WTC11 (cell line): Measurements from ENCODE around the gene FUZ. TPM values are rescaled to one million over a fixed set of nuclear protein-coding genes. Genes with fewer than 3 reads are reported as not detected.

ENCODE experiments used
- ATAC-seq: fragments of 200-7000 bp; cut with Tn5 transposase; 2 replicates; pipeline ENCODE4 v1.10.0; 2021; ENCODE audit warnings: mild to moderate bottlenecking, moderate library complexity
- CTCF ChIA-PET: fragments of 300-600 bp; sonication (Branson Sonifier 250); formaldehyde crosslinking; loops from one replicate; lab custom pipeline; 2021; ENCODE audit warnings: antibody characterized with exemption; lab: Charles Lee
- POLR2A ChIA-PET: fragments of 350-600 bp; sonication (Branson Sonifier 250); formaldehyde crosslinking; loops from one replicate; lab custom pipeline; 2021; ENCODE audit warnings: antibody characterized with exemption; lab: Charles Lee
- DNase-seq: peaks from one replicate; pipeline ENCODE4 v3.0.0; 2021; ENCODE audit warnings: low spot score
- H3K27ac Mint-ChIP-seq: 2 replicates; pipeline ENCODE4 v1.8.0; 2021; ENCODE audit warnings: mixed read lengths
- H3K27me3 Mint-ChIP-seq: 2 replicates; pipeline ENCODE4 v1.8.0; 2021; ENCODE audit warnings: low read depth, mild to moderate bottlenecking, moderate library complexity, mixed read lengths
- H3K36me3 Mint-ChIP-seq: 2 replicates; pipeline ENCODE4 v1.8.0; 2021; ENCODE audit warnings: mixed read lengths
- H3K4me1 Mint-ChIP-seq: 2 replicates; pipeline ENCODE4 v1.8.0; 2022; ENCODE audit warnings: mixed read lengths
- H3K4me3 Mint-ChIP-seq: 2 replicates; pipeline ENCODE4 v1.8.0; 2021; ENCODE audit warnings: mild to moderate bottlenecking, moderate library complexity, mixed read lengths
- H3K9me3 Mint-ChIP-seq: 2 replicates; pipeline ENCODE4 v1.8.0; 2021; ENCODE audit warnings: mixed read lengths
- ELF4 ChIP-seq: sonication (generic); formaldehyde crosslinking; IDR thresholded peaks from 2 replicates; pipeline ENCODE4 v1.8.1; 2022; ENCODE audit warnings: low read depth, mild to moderate bottlenecking, moderate library complexity, missing genetic modification reagents
- GRHL2 ChIP-seq: fragments of 250-450 bp; sonication (Bioruptor Pico); IDR thresholded peaks from 2 replicates; pipeline ENCODE4 v1.8.0; 2022; ENCODE audit warnings: mild to moderate bottlenecking, moderate library complexity; ENCODE audit not compliant: insufficient replicate concordance, severe bottlenecking
- MYBL2 ChIP-seq: sonication (generic); formaldehyde crosslinking; IDR thresholded peaks from 2 replicates; pipeline ENCODE4 v1.8.1; 2023; ENCODE audit warnings: mild to moderate bottlenecking, moderate library complexity, missing genetic modification reagents
- NR1H2 ChIP-seq: sonication (generic); formaldehyde crosslinking; IDR thresholded peaks from 2 replicates; pipeline ENCODE4 v1.9.0; 2021; ENCODE audit warnings: mild to moderate bottlenecking, moderate library complexity, missing genetic modification reagents
- SMAD4 ChIP-seq: sonication (generic); formaldehyde crosslinking; IDR thresholded peaks from 2 replicates; pipeline ENCODE4 v1.8.0; 2022; ENCODE audit warnings: mild to moderate bottlenecking, missing genetic modification reagents
- SOX15 ChIP-seq: fragments of 250-450 bp; sonication (Bioruptor Pico); IDR thresholded peaks from 2 replicates; pipeline ENCODE4 v1.9.0; 2021; ENCODE audit warnings: mild to moderate bottlenecking
- TCF7 ChIP-seq: sonication (generic); formaldehyde crosslinking; IDR thresholded peaks from 2 replicates; pipeline ENCODE4 v1.8.0; 2022; ENCODE audit warnings: mild to moderate bottlenecking, low read depth, missing genetic modification reagents, moderate library complexity
- ZNF219 ChIP-seq: sonication (generic); formaldehyde crosslinking; IDR thresholded peaks from 2 replicates; pipeline ENCODE4 v1.8.0; 2023; ENCODE audit warnings: missing genetic modification reagents, mild to moderate bottlenecking, borderline replicate concordance
- ZNF396 ChIP-seq: fragments of 250-450 bp; sonication (Bioruptor Pico); IDR thresholded peaks from 2 replicates; pipeline ENCODE4 v1.8.0; 2021; ENCODE audit warnings: mild to moderate bottlenecking, moderate library complexity, borderline replicate concordance
- total RNA-seq: library from RNA; stranded (reverse); gene quantifications from 3 replicates; pipeline ENCODE4 v1.2.3, GENCODE V29; 2021
- TF ChIP-seq, protein P1 (sequence below): sonication (generic); formaldehyde crosslinking; IDR thresholded peaks from 2 replicates; pipeline ENCODE4 v1.8.0; 2023; ENCODE audit warnings: mild to moderate bottlenecking, missing genetic modification reagents
- TF ChIP-seq, protein P2 (sequence below): sonication (generic); formaldehyde crosslinking; IDR thresholded peaks from 2 replicates; pipeline ENCODE4 v1.8.1; 2023; ENCODE audit warnings: mild to moderate bottlenecking, missing genetic modification reagents
- TF ChIP-seq, protein P3 (sequence below): sonication (generic); formaldehyde crosslinking; IDR thresholded peaks from 2 replicates; pipeline ENCODE4 v1.8.1; 2022; ENCODE audit warnings: mild to moderate bottlenecking, moderate library complexity, missing genetic modification reagents
- TF ChIP-seq, protein P4 (sequence below): sonication (generic); formaldehyde crosslinking; IDR thresholded peaks from 2 replicates; pipeline ENCODE4 v1.8.1; 2023; ENCODE audit warnings: mild to moderate bottlenecking, missing genetic modification reagents, moderate library complexity
- TF ChIP-seq, protein P5 (sequence below): fragments of 250-450 bp; sonication (Bioruptor Pico); IDR thresholded peaks from 2 replicates; pipeline ENCODE4 v1.8.0; 2021; ENCODE audit warnings: mild to moderate bottlenecking
- TF ChIP-seq, protein P6 (sequence below): sonication (generic); formaldehyde crosslinking; IDR thresholded peaks from 2 replicates; pipeline ENCODE4 v1.8.0; 2023; ENCODE audit warnings: missing genetic modification reagents, mild to moderate bottlenecking, borderline replicate concordance

FUZ gene
- total RNA-seq, 1 experiment from 2014 or later = 35.1 TPM

DNA sequence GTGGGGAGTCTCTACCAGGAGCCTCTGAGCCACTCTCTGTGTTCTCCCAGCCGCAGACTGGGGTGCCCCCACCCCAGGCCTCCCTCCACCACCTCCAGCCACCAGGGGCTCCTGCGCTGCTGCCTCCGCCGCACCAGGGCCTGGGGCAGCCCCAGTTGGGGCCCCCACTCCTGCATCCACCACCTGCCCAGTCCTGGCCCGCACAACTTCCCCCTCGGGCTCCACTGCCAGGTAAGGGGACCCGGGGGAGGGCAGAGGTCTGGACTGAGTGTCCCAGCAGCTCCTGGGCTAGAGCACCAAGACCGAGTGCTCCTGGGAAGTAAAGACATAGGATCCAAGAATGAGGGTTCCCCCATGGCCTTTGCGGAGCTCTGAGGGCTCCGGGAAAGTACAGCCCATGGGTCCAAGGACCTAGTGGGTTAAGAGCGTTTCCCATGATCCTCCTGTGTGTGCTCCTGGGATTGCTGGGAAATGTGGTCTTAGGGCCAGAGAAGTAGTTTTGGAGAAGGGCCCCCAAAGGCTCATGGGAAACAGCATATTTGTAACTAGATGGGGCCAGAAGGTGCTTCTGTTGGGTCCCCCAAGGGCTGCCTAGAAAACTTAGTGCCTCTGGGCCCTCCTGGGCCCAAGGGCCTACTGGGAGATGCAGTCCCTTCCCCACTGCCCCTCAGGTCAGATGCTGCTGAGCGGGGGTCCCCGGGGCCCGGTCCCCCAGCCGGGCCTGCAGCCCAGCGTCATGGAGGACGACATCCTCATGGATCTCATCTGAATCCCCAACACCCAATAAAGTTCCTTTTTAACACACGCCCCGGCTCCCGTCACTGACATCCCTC, 23.3 kb upstream of the FUZ start (continued):
- TF ChIP-seq, protein P1, sequence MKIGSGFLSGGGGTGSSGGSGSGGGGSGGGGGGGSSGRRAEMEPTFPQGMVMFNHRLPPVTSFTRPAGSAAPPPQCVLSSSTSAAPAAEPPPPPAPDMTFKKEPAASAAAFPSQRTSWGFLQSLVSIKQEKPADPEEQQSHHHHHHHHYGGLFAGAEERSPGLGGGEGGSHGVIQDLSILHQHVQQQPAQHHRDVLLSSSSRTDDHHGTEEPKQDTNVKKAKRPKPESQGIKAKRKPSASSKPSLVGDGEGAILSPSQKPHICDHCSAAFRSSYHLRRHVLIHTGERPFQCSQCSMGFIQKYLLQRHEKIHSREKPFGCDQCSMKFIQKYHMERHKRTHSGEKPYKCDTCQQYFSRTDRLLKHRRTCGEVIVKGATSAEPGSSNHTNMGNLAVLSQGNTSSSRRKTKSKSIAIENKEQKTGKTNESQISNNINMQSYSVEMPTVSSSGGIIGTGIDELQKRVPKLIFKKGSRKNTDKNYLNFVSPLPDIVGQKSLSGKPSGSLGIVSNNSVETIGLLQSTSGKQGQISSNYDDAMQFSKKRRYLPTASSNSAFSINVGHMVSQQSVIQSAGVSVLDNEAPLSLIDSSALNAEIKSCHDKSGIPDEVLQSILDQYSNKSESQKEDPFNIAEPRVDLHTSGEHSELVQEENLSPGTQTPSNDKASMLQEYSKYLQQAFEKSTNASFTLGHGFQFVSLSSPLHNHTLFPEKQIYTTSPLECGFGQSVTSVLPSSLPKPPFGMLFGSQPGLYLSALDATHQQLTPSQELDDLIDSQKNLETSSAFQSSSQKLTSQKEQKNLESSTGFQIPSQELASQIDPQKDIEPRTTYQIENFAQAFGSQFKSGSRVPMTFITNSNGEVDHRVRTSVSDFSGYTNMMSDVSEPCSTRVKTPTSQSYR (CRISPR knock-in tag) = no peak

DNA sequence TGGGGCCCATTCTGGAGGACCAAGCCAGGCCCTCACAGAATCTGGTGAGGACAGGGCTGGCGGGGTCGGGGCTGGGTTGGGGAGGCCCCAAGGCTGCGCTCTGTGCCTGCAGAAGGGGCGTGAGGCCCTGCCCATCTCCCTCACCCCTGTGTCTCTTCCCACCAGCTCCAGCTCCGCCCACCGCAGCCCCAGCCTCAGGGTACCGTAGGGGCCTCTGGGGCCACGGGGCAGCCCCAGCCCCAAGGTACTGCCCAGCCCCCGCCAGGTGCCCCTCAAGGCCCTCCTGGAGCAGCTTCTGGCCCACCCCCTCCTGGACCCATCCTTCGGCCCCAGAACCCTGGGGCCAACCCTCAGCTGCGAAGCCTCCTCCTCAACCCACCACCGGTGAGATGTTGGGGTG, 22.5 kb upstream of the FUZ start:
- no peaks in the 10 kb centered on the region for H3K4me1 Mint-ChIP-seq
- H3K27me3 Mint-ChIP-seq = no peaks in the 10 kb centered on the region
- no peak for DNase-seq
- H3K27ac Mint-ChIP-seq = no peak overlapping the region
- H3K36me3 Mint-ChIP-seq = peaks cover 53% of the 10 kb centered on the region
- ChIA-PET CTCF (interaction anchor here (0.6 to 1.0 kb wide), 2 partner anchors 64 to 68 kb away, joined by 3 read pairs; partner anchors contain the start of gene AP2A1), POLR2A (no interaction called here)
- no peak overlapping the region for H3K4me3 Mint-ChIP-seq
- H3K9me3 Mint-ChIP-seq = no peaks in the 10 kb centered on the region
- no peak for ATAC-seq
- TF ChIP-seq, protein P2, sequence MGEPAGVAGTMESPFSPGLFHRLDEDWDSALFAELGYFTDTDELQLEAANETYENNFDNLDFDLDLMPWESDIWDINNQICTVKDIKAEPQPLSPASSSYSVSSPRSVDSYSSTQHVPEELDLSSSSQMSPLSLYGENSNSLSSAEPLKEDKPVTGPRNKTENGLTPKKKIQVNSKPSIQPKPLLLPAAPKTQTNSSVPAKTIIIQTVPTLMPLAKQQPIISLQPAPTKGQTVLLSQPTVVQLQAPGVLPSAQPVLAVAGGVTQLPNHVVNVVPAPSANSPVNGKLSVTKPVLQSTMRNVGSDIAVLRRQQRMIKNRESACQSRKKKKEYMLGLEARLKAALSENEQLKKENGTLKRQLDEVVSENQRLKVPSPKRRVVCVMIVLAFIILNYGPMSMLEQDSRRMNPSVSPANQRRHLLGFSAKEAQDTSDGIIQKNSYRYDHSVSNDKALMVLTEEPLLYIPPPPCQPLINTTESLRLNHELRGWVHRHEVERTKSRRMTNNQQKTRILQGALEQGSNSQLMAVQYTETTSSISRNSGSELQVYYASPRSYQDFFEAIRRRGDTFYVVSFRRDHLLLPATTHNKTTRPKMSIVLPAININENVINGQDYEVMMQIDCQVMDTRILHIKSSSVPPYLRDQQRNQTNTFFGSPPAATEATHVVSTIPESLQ (CRISPR knock-in tag) = no peak
- no peak for TF ChIP-seq SOX15 (CRISPR knock-in tag)
- TF ChIP-seq, protein P3, sequence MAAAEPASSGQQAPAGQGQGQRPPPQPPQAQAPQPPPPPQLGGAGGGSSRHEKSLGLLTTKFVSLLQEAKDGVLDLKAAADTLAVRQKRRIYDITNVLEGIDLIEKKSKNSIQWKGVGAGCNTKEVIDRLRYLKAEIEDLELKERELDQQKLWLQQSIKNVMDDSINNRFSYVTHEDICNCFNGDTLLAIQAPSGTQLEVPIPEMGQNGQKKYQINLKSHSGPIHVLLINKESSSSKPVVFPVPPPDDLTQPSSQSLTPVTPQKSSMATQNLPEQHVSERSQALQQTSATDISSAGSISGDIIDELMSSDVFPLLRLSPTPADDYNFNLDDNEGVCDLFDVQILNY = no peak
- TF ChIP-seq, protein P4, sequence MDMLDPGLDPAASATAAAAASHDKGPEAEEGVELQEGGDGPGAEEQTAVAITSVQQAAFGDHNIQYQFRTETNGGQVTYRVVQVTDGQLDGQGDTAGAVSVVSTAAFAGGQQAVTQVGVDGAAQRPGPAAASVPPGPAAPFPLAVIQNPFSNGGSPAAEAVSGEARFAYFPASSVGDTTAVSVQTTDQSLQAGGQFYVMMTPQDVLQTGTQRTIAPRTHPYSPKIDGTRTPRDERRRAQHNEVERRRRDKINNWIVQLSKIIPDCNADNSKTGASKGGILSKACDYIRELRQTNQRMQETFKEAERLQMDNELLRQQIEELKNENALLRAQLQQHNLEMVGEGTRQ (CRISPR knock-in tag) = no peak
- no peak for TF ChIP-seq MYBL2 (CRISPR knock-in tag)
- TF ChIP-seq, protein P5, sequence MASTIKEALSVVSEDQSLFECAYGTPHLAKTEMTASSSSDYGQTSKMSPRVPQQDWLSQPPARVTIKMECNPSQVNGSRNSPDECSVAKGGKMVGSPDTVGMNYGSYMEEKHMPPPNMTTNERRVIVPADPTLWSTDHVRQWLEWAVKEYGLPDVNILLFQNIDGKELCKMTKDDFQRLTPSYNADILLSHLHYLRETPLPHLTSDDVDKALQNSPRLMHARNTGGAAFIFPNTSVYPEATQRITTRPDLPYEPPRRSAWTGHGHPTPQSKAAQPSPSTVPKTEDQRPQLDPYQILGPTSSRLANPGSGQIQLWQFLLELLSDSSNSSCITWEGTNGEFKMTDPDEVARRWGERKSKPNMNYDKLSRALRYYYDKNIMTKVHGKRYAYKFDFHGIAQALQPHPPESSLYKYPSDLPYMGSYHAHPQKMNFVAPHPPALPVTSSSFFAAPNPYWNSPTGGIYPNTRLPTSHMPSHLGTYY (CRISPR knock-in tag) = no peak
- TF ChIP-seq, protein P6, sequence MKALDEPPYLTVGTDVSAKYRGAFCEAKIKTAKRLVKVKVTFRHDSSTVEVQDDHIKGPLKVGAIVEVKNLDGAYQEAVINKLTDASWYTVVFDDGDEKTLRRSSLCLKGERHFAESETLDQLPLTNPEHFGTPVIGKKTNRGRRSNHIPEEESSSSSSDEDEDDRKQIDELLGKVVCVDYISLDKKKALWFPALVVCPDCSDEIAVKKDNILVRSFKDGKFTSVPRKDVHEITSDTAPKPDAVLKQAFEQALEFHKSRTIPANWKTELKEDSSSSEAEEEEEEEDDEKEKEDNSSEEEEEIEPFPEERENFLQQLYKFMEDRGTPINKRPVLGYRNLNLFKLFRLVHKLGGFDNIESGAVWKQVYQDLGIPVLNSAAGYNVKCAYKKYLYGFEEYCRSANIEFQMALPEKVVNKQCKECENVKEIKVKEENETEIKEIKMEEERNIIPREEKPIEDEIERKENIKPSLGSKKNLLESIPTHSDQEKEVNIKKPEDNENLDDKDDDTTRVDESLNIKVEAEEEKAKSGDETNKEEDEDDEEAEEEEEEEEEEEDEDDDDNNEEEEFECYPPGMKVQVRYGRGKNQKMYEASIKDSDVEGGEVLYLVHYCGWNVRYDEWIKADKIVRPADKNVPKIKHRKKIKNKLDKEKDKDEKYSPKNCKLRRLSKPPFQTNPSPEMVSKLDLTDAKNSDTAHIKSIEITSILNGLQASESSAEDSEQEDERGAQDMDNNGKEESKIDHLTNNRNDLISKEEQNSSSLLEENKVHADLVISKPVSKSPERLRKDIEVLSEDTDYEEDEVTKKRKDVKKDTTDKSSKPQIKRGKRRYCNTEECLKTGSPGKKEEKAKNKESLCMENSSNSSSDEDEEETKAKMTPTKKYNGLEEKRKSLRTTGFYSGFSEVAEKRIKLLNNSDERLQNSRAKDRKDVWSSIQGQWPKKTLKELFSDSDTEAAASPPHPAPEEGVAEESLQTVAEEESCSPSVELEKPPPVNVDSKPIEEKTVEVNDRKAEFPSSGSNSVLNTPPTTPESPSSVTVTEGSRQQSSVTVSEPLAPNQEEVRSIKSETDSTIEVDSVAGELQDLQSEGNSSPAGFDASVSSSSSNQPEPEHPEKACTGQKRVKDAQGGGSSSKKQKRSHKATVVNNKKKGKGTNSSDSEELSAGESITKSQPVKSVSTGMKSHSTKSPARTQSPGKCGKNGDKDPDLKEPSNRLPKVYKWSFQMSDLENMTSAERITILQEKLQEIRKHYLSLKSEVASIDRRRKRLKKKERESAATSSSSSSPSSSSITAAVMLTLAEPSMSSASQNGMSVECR (CRISPR knock-in tag) = no peak
- no peak for TF ChIP-seq ZNF219 (CRISPR knock-in tag)
- TF ChIP-seq GRHL2 = no peak
- no peak for TF ChIP-seq NR1H2
- TF ChIP-seq ELF4 (CRISPR knock-in tag) = no peak
- no peak for TF ChIP-seq TCF7 (CRISPR knock-in tag)
- no peak for TF ChIP-seq SMAD4 (CRISPR knock-in tag)
- TF ChIP-seq ZNF396 = no peak
